Peyer's patch (tissue), 4 donors: ENCODE measurements around the gene FAM107B. TPM values are rescaled to one million over a fixed set of nuclear protein-coding genes. Genes with fewer than 3 reads are reported as not detected.

Experiments used
- DNase-seq, 3 donors: peaks; one replicate each; pipeline ENCODE4 v3.0.0-alpha.2; 2017 to 2019
- H3K27ac ChIP-seq, 4 donors: fragments of 200-600 bp; sonication (generic); one replicate each; pipeline ENCODE4 v1.5.1; 2016 to 2019
- H3K27me3 ChIP-seq, 2 donors: fragments of 200-600 bp; sonication (generic); one replicate each; pipeline ENCODE4 v1.5.1; 2019
- H3K36me3 ChIP-seq, 3 donors: fragments of 200-600 bp; sonication (generic); one replicate each; pipeline ENCODE4 v1.5.1; 2016 to 2019
- H3K4me1 ChIP-seq, 4 donors: fragments of 200-600 bp; sonication (generic); one replicate each; pipeline ENCODE4 v1.5.1; 2016 to 2019
- H3K4me3 ChIP-seq, 4 donors: fragments of 200-600 bp; sonication (generic); 1 replicate in 3 of 4; 2 replicates in 1 of 4; pipeline ENCODE4 v1.5.1; 2016 to 2019; ENCODE audit warnings: mild to moderate bottlenecking in 1 of 4
- H3K9me3 ChIP-seq, 4 donors: fragments of 200-600 bp; sonication (generic); one replicate each; pipeline ENCODE4 v1.5.1; 2016 to 2019; ENCODE audit warnings: mild to moderate bottlenecking in 1 of 4
- POLR2A ChIP-seq, 2 donors: fragments of 450-650 bp; IDR thresholded peaks; one replicate each; pipeline ENCODE4 v1.5.1; 2017; ENCODE audit warnings: antibody characterized with exemption in 2 of 2, mild to moderate bottlenecking in 2 of 2, moderate library complexity in 2 of 2
- total RNA-seq, 4 donors: library from RNA; depleted of rRNA; stranded (reverse); fragments of >200 nt; gene quantifications; one replicate each; pipeline ENCODE4 v1.1.0, GENCODE V29; 2016
- TF ChIP-seq, protein P1 (sequence below), 6 experiments: fragments of 450-650 bp in 4 of 6; fragments of 200-600 bp in 2 of 6; sonication (generic) in 1 of 6; IDR thresholded peaks; one replicate each; pipeline ENCODE4 v1.5.1; 2017 to 2019; ENCODE audit warnings: antibody characterized with exemption in 6 of 6, mild to moderate bottlenecking in 3 of 6, moderate library complexity in 1 of 6

The FAM107B gene
- total RNA-seq, 4 donors from 2014 or later, result 36.6 to 89.1 (median 39.6) TPM

DNA sequence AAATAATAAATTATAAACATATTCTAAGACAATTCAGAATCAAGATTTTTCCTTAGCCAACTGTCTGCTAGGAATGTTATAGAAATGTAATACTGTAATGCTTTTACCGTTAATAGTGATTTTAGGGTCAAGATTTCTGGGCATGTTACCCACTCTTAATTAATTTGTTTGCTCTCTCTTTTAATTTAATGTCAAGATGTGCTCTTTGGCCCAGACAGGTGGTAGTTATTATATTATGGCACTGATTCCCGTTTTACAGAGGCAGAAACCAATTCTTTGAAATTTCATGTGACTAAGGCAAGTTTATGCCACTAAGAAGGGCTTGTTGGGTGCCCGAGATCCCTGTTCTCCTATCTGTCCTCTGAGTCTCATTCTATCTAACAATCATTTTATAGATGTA is 959 bp upstream of the FAM107B start:
- Histone ChIP-seq H3K9me3 (no peaks in the 10 kb centered on the region), H3K36me3 (no peaks in the 10 kb centered on the region), H3K27ac (no peak overlapping the region), H3K4me1 (peaks cover 0 to 9% (median 0%) of the 10 kb centered on the region in 4 donors), H3K4me3 (no peak overlapping the region), H3K27me3 (no peaks in the 10 kb centered on the region)
- DNase-seq, result no peak
- TF ChIP-seq POLR2A (IDR thresholded peaks at IDR 0.05), result no peak
- TF ChIP-seq, protein P1, sequence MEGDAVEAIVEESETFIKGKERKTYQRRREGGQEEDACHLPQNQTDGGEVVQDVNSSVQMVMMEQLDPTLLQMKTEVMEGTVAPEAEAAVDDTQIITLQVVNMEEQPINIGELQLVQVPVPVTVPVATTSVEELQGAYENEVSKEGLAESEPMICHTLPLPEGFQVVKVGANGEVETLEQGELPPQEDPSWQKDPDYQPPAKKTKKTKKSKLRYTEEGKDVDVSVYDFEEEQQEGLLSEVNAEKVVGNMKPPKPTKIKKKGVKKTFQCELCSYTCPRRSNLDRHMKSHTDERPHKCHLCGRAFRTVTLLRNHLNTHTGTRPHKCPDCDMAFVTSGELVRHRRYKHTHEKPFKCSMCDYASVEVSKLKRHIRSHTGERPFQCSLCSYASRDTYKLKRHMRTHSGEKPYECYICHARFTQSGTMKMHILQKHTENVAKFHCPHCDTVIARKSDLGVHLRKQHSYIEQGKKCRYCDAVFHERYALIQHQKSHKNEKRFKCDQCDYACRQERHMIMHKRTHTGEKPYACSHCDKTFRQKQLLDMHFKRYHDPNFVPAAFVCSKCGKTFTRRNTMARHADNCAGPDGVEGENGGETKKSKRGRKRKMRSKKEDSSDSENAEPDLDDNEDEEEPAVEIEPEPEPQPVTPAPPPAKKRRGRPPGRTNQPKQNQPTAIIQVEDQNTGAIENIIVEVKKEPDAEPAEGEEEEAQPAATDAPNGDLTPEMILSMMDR (IDR thresholded peaks at IDR 0.05), result no peak

DNA sequence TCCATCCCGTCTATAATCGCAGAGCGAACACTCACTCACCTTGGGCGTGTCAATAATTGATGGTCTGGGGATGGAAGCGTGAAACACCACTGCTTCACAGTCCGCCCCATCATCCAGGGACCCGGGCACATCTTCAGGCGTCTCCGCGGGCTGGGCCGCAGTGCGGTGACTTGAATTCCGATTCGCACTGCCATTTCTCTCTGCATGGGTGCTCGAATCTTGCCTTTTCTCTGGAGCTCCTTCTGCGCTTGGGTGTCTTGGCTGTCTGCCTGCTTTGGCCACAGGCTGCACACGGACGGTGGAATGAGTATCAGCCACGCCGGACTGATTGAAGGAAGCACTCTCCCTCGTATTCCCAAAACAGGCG is 500 bp downstream of the FAM107B start:
- Histone ChIP-seq H3K36me3 (no peaks in the 10 kb centered on the region), H3K9me3 (no peaks in the 10 kb centered on the region), H3K27me3 (no peaks in the 10 kb centered on the region), H3K4me3 (no peak overlapping the region), H3K27ac (peak overlapping the region in 3 of 4 donors; percentile 32 to 66 (median 63)), H3K4me1 (peaks cover 0 to 7% (median 0%) of the 10 kb centered on the region in 4 donors)
- TF ChIP-seq, protein P1 (IDR thresholded peaks at IDR 0.05), result no peak
- TF ChIP-seq POLR2A (IDR thresholded peaks at IDR 0.05), result no peak
- no peak for DNase-seq

DNA sequence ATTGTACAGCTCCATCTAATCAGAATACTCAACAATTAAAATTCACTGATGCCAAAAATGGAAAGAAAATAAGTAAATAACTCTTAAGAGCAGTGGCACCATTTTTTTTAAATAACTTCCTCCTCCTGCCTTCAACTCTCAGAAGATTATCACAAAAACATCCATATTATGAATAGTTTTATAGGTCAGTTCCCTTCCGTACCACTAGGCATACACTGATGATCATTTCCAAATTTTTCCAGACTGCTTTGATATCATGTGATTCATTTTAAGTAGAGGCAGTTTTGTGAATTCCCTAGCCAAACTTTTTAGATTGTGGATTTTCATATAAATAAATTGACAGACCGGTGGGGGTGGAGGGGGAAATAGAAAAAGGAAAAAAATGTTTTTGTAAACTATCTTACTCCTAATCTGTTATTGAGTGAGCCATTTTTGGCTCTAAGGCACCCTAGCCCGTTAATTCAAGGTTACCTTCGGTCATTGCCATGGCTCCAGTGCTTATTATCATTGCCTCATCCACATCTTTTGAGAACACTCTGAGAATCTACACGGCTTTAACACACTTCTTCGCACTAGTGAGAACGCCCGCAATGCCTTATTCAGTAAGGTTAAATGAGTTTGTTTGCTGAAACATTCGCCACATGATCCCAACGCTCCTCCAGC is 1.0 kb downstream of the FAM107B start:
- H3K9me3 ChIP-seq, result no peaks in the 10 kb centered on the region
- DNase-seq, result no peak
- H3K27ac ChIP-seq, result peak overlapping the region in 2 of 4 donors; percentile 63 to 66
- no peaks in the 10 kb centered on the region for H3K27me3 ChIP-seq
- H3K4me3 ChIP-seq, result no peak overlapping the region
- TF ChIP-seq, protein P1 (IDR thresholded peaks at IDR 0.05), result peak in 3 of 6 experiments; percentile 23 to 32 (median 26)
- no peak for TF ChIP-seq POLR2A (IDR thresholded peaks at IDR 0.05)
- no peaks in the 10 kb centered on the region for H3K36me3 ChIP-seq
- peaks cover 0 to 2% (median 0%) of the 10 kb centered on the region in 4 donors for H3K4me1 ChIP-seq

DNA sequence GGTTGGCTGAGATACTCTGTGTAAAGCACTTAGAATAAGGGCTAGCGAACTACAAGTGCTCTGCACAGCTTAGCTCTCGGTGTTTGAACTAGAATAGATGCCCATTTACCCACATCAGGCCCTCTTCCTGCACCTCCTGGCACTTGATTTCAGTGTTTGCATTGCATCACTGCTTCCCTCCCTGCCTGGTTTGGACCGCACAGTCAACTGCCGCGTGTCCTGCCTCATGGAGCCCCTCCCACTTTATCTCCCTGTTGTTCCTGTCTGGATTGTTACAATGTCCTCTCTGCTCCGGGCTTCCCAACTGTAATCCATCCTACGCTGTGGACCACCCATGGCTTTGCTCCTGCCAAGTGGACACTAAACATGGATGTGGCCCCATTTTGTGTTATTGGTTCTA is 2.3 kb downstream of the FAM107B start:
- no peak for DNase-seq
- Histone ChIP-seq H3K9me3 (no peaks in the 10 kb centered on the region), H3K4me1 (no peaks in the 10 kb centered on the region), H3K27me3 (no peaks in the 10 kb centered on the region), H3K27ac (no peak overlapping the region), H3K4me3 (no peak overlapping the region), H3K36me3 (no peaks in the 10 kb centered on the region)
- TF ChIP-seq, protein P1 (IDR thresholded peaks at IDR 0.05), result no peak
- TF ChIP-seq POLR2A (IDR thresholded peaks at IDR 0.05), result no peak

DNA sequence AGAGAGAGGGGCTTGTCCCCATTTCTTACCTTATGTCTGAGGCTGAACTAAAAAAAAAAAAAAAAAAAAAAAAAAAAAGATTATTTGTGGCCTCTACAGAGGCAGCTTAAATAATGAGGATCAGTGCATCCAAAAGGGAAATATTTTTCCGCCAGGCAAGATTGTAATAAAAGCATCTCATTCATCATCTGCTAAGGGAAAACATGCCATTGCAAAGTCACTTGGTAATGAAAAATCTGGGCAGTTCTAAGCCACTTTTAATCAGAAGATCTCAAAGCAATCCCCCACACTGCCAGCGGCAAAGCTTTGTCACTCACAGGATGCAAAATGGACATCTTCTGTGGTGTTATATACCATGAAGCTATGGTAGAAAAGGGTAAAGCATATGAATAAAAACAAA is 3.8 kb downstream of the FAM107B start:
- H3K4me1 ChIP-seq, result no peaks in the 10 kb centered on the region
- H3K9me3 ChIP-seq, result no peaks in the 10 kb centered on the region
- TF ChIP-seq, protein P1 (IDR thresholded peaks at IDR 0.05), result no peak
- no peak for TF ChIP-seq POLR2A (IDR thresholded peaks at IDR 0.05)
- no peak overlapping the region for H3K27ac ChIP-seq
- no peaks in the 10 kb centered on the region for H3K36me3 ChIP-seq
- H3K4me3 ChIP-seq, result no peak overlapping the region
- H3K27me3 ChIP-seq, result no peaks in the 10 kb centered on the region
- no peak for DNase-seq
